K562 (cell line): ENCODE data around the gene GUK1. TPM values are rescaled to one million over a fixed set of nuclear protein-coding genes. Genes with fewer than 3 reads are reported as not detected.
A peak's percentile ranks its signal among the peaks of the same experiment; 100 is the strongest.

Source experiments
- CUX1 ChIP-seq: fragments of 200-800 bp; sonication (Bioruptor generic); IDR thresholded peaks from 2 replicates; pipeline ENCODE4 v1.6.1; 2016; ENCODE audit warnings: missing genetic modification characterization, missing compliant biosample characterization
- ETS2 ChIP-seq: IDR thresholded peaks from 2 replicates; pipeline ENCODE4 v1.6.1; 2016; ENCODE audit warnings: borderline replicate concordance, missing genetic modification characterization, mild to moderate bottlenecking, moderate library complexity, missing compliant biosample characterization; ENCODE audit not compliant: poor library complexity, severe bottlenecking
- ETV6 ChIP-seq, 3 experiments: fragments of 150-350 bp in 1 of 3; sonication (generic) in 1 of 3; formaldehyde crosslinking in 1 of 3; IDR thresholded peaks; 2 replicates each; pipeline versions ENCODE4 v1.6.1 to v1.8.0; 2014 to 2022; ENCODE audit warnings: borderline replicate concordance in 2 of 3, low read depth in 2 of 3, antibody characterized with exemption in 1 of 3, low read length in 1 of 3, mild to moderate bottlenecking in 1 of 3, missing genetic modification reagents in 1 of 3
- FOSL1 ChIP-seq: fragments of 200-800 bp; sonication (Bioruptor generic); conservative IDR thresholded peaks from 2 replicates; pipeline ENCODE4 v1.6.1; 2016; ENCODE audit warnings: missing genetic modification characterization, missing compliant biosample characterization
- MBD2 ChIP-seq: sonication (generic); IDR thresholded peaks from 2 replicates; pipeline ENCODE4 v1.6.1; 2016; ENCODE audit warnings: low read depth, borderline replicate concordance
- RBM22 ChIP-seq: fragments of 200-400 bp; formaldehyde crosslinking; IDR thresholded peaks from 2 replicates; pipeline ENCODE4 v1.6.1; 2018; ENCODE audit warnings: low read length, low read depth; ENCODE audit not compliant: poor library complexity, severe bottlenecking
- ZBTB11 ChIP-seq, 3 experiments: fragments of 200-800 bp in 1 of 3; fragments of 250-450 bp in 1 of 3; fragments of 450-650 bp in 1 of 3; sonication (Bioruptor Pico) in 1 of 3; sonication (Bioruptor generic) in 1 of 3; formaldehyde crosslinking in 1 of 3; IDR thresholded peaks; 2 replicates each; pipeline versions ENCODE4 v1.6.1 to v1.8.0; 2016 to 2022; ENCODE audit warnings: mild to moderate bottlenecking in 2 of 3, missing genetic modification characterization in 2 of 3, missing compliant biosample characterization in 1 of 3, moderate library complexity in 1 of 3
- ZNF316 ChIP-seq: fragments of 450-650 bp; IDR thresholded peaks from 2 replicates; pipeline ENCODE4 v1.6.1; 2016
- ZNF766 ChIP-seq: fragments of 200-800 bp; sonication (Bioruptor generic); conservative IDR thresholded peaks from 2 replicates; pipeline ENCODE4 v1.6.1; 2016; ENCODE audit warnings: missing genetic modification characterization, missing compliant biosample characterization
- polyA plus RNA-seq, 8 experiments: library from polyadenylated mRNA; depleted of rRNA in 4 of 8; stranded (reverse) in 5 of 8; unstranded in 3 of 8; fragments of >200 nt; fragmentation: Nextera tagmentation in 2 of 8; fragmentation: Illumina TruSeq in 1 of 8; extraction: Ambion mirVana in 2 of 8; extraction: Trizol in 1 of 8; gene quantifications; 2 replicates each; pipeline versions ENCODE4 v1.2.1 to v1.2.3, GENCODE V29; 2011 to 2014; ENCODE audit warnings: inconsistent platforms in 1 of 8, missing spikeins in 1 of 8
- total RNA-seq, 7 experiments: library from RNA; depleted of rRNA in 6 of 7; stranded (reverse); fragments of >200 nt in 6 of 7; fragmentation: Illumina TruSeq in 2 of 7; extraction: Trizol in 2 of 7; gene quantifications; 2 replicates each; pipeline versions ENCODE4 v1.2.1 to v1.2.3, GENCODE V29; 2011 to 2021; ENCODE audit warnings: low replicate concordance in 1 of 7

GUK1 gene
- total and polyA plus RNA-seq, 9 of the 15 experiments (the other 6 are each of a cell fraction or from before 2014, with no cell fraction given), result 7.0 to 331 (median 132) TPM

GRCh38 chr1:228145463-228146416 lies 5.7 kb downstream of the GUK1 start (continued):
- TF ChIP-seq ZBTB11 (CRISPR knock-in tag; IDR thresholded peaks at IDR 0.05), result no peak
- peak; percentile 43; the same call in 1 of the 2 replicates for TF ChIP-seq MBD2
- TF ChIP-seq FOSL1 (tag), result peak; percentile 27; the same call in 1 of the 2 replicates
- no peak for TF ChIP-seq ZNF316
- TF ChIP-seq ZNF766 (CRISPR knock-in tag), result 0 out of 2 replicates have a peak, but pooled peaks have one; percentile 33
- TF ChIP-seq CUX1 (CRISPR knock-in tag), result no peak
- TF ChIP-seq ETV6 (IDR thresholded peaks at IDR 0.05; ENCODE audit: borderline replicate concordance in 1 of 2, low read depth in 2 of 2, low read length in 1 of 2), result no peak
- no peak for TF ChIP-seq ETV6 (CRISPR knock-in tag; IDR thresholded peaks at IDR 0.05; ENCODE audit: borderline replicate concordance)
- TF ChIP-seq ETS2 (tag), result no peak
- no peak for TF ChIP-seq RBM22
